ENCODE results near the gene MALT1.

DNA sequence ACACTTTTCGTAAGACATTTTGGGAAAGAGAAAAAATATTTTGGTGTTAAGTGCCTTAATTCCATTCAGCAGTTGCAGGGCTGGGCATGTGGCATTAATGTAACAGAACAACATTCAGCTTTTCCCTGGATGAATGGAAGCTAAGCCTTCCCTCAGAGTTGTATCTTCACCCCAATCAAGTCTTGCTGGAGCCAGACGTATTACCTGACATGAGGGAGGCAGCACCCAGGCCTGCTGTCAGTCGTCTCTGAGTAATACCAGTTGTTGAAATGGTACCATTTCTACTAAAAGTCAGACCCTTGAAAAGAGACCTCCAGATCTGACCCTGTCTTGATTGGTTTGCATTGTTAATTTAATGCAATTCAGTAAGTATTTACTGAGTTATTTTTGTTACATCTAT lies 57.5 kb downstream of the MALT1 start:
- TF ChIP-seq, protein P1, sequence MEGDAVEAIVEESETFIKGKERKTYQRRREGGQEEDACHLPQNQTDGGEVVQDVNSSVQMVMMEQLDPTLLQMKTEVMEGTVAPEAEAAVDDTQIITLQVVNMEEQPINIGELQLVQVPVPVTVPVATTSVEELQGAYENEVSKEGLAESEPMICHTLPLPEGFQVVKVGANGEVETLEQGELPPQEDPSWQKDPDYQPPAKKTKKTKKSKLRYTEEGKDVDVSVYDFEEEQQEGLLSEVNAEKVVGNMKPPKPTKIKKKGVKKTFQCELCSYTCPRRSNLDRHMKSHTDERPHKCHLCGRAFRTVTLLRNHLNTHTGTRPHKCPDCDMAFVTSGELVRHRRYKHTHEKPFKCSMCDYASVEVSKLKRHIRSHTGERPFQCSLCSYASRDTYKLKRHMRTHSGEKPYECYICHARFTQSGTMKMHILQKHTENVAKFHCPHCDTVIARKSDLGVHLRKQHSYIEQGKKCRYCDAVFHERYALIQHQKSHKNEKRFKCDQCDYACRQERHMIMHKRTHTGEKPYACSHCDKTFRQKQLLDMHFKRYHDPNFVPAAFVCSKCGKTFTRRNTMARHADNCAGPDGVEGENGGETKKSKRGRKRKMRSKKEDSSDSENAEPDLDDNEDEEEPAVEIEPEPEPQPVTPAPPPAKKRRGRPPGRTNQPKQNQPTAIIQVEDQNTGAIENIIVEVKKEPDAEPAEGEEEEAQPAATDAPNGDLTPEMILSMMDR (IDR thresholded peaks at IDR 0.05), result no peak
- TF ChIP-seq POLR2A (IDR thresholded peaks at IDR 0.05), result no peak

Measured in sigmoid colon (tissue), 3 donors.